AG09309 (cell line): ENCODE data around the gene BATF3.

Experiments
- DNase-seq: peaks from one replicate; pipeline ENCODE4 v3.0.0-alpha.2; 2010; ENCODE audit warnings: low read depth
- H3K4me3 ChIP-seq: 2 replicates; pipeline ENCODE4 v1.5.1; 2011; ENCODE audit warnings: mild to moderate bottlenecking, low read depth, low read length, moderate library complexity; ENCODE audit not compliant: control insufficient read depth
- TF ChIP-seq, protein P1 (sequence below): IDR thresholded peaks from 2 replicates; pipeline ENCODE4 v1.5.1; 2011; ENCODE audit warnings: mild to moderate bottlenecking, low read depth, low read length, inconsistent platforms; ENCODE audit not compliant: insufficient read depth, control insufficient read depth; ENCODE audit errors: missing control alignments

Gene BATF3

DNA sequence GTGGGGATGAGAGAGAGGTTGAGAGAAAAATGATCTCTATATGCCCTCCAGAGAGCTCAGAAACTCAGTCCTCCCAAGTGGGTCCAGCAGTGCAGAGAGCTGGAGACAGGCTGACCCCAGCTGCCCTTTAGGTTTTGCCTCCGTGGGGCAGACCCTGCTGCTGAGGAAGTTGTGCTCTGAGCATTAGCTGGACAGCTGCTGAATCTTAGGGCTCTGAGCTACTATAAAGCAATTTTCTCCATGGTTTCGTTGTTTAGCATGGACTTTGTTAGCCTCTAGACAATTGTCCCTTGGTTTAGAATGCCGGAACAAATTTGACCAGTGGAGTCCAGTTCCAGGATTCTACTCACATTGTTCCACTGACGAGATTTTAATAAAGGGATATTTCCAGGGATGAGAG, 22.1 kb downstream of the BATF3 start:
- no peak overlapping the region for H3K4me3 ChIP-seq
- DNase-seq: no peak
- TF ChIP-seq, protein P1, sequence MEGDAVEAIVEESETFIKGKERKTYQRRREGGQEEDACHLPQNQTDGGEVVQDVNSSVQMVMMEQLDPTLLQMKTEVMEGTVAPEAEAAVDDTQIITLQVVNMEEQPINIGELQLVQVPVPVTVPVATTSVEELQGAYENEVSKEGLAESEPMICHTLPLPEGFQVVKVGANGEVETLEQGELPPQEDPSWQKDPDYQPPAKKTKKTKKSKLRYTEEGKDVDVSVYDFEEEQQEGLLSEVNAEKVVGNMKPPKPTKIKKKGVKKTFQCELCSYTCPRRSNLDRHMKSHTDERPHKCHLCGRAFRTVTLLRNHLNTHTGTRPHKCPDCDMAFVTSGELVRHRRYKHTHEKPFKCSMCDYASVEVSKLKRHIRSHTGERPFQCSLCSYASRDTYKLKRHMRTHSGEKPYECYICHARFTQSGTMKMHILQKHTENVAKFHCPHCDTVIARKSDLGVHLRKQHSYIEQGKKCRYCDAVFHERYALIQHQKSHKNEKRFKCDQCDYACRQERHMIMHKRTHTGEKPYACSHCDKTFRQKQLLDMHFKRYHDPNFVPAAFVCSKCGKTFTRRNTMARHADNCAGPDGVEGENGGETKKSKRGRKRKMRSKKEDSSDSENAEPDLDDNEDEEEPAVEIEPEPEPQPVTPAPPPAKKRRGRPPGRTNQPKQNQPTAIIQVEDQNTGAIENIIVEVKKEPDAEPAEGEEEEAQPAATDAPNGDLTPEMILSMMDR: no peak

DNA sequence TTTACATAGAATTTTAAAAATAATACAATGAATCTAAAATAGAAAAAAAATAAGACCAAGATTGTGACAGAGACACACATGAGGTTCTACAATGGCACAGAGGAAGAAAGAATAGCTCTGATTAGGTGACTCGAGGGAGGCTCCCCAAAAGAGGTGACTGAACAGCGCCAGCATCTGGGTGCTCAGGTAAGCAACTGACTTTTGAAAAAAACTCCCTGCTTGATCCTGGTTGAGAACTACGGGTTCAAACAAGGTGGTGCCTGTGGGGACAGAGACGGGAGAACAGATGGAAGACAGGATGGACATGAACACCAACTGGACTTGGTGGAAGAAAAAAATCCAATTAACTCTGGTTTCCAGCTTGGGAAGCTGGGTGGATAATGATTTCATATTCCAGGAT, 22.5 kb downstream of the BATF3 start:
- no peak for DNase-seq
- TF ChIP-seq, protein P1: no peak
- H3K4me3 ChIP-seq: no peak overlapping the region

DNA sequence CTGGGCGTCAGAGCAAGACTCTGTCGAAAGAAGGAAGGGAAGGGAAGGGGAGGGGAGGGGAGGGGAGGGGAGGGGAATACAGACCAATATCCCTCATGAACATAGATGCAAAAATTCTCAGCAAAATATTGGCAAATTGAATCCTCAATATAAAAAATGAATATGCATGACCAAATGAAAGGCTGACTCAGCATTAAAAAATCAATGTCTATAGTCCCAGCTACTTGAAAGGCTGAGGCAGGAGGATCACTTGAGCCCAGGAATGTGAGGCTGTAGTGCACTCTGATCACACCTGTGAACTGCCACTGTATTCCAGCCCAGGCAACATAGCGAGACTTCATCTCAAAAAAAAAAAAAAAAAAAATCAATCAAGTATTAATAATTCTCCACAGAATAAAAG, 24.0 kb downstream of the BATF3 start:
- no peak for DNase-seq
- TF ChIP-seq, protein P1: no peak
- H3K4me3 ChIP-seq: no peak overlapping the region

DNA sequence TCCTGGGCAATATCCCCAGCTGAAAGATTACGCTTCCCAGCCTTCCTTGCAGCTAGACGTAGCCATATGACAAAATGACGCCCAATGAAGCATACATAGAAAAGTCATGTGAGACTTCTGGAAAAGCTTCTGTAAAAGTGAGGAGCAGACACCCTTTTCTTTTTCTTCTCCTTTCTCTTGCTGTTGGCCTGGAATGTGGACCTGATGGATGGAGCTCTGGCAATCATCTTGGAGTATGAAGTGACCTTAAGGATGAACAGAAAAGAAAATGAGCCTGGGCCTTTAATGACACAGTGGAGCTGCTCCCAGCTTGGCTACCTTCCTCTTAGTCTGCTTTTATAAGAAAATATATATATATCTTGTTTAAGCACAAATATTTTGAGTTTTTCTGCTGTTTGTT, 24.8 kb downstream of the BATF3 start:
- TF ChIP-seq, protein P1: no peak
- H3K4me3 ChIP-seq: no peak overlapping the region
- no peak for DNase-seq

DNA sequence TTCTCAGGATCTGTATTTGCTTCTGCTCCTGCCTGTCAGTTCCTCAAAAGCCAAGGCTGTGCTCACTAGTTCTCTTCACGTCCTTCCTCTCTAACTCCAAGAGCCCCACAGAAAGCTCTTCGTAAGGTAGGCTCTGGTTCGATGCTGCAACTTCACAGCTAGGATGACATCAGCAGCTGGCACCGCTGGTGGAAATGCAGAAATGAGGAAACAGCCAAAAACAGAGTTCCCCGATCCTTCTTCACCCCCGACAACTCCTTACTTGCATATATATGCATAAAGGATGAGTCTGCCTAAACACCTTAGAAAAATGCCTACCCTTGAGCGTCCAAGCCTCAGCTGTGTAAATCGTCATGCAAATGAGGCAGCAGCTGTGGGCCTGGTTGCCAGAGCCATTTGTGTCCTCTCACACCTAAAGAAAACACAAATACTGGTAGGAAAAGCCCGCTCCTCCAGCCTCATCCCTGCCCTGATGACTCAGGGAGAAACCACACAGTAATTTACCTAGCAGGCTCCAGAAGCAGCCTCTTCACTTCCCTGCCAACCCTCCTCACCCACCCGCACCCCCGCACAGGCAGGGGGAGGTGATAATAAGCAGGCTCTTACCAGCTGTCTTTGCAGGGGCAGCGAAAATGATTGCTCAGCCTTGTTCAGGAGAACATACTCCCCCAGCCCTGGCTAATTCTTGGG, 28.2 kb downstream of the BATF3 start:
- TF ChIP-seq, protein P1: no peak
- no peak overlapping the region for H3K4me3 ChIP-seq
- DNase-seq: no peak

DNA sequence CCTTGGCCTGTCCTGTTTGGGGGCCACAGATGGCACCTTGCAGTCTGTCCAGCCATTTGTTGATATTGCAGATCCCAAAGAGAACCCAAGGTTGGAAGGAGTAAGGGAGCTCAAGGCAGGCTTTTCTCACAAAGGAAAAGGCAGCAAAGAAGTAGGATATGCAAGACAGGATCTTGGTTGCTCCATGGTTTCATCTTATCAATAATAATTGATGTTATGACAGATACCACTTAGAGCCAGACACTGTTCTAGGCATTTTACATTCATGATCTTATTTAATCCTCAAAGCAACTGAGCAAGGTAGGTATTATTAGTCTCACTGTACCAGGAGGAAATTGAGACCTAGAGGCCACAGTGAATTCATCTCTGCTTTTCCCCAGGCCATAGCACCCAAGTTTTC, 28.8 kb downstream of the BATF3 start:
- TF ChIP-seq, protein P1: no peak
- DNase-seq: no peak
- no peak overlapping the region for H3K4me3 ChIP-seq
